GM12874 (cell line): ENCODE data around the gene SPON2.

Experiments
- TF ChIP-seq, protein P1 (sequence below): IDR thresholded peaks from 2 replicates; pipeline ENCODE4 v1.5.1; 2011; ENCODE audit warnings: low read depth, mild to moderate bottlenecking, control low read depth, low read length, moderate library complexity; ENCODE audit not compliant: insufficient read depth

SPON2 gene

GRCh38 chr4:1216076-1216614 lies 43.8 kb upstream of the SPON2 start:
- TF ChIP-seq, protein P1, sequence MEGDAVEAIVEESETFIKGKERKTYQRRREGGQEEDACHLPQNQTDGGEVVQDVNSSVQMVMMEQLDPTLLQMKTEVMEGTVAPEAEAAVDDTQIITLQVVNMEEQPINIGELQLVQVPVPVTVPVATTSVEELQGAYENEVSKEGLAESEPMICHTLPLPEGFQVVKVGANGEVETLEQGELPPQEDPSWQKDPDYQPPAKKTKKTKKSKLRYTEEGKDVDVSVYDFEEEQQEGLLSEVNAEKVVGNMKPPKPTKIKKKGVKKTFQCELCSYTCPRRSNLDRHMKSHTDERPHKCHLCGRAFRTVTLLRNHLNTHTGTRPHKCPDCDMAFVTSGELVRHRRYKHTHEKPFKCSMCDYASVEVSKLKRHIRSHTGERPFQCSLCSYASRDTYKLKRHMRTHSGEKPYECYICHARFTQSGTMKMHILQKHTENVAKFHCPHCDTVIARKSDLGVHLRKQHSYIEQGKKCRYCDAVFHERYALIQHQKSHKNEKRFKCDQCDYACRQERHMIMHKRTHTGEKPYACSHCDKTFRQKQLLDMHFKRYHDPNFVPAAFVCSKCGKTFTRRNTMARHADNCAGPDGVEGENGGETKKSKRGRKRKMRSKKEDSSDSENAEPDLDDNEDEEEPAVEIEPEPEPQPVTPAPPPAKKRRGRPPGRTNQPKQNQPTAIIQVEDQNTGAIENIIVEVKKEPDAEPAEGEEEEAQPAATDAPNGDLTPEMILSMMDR: no peak

GRCh38 chr4:1215141-1216075 lies 43.0 kb upstream of the SPON2 start:
- TF ChIP-seq, protein P1: no peak

- TF ChIP-seq, protein P1: no peak
Measured at GRCh38 chr4:1214101-1215095, 42.0 kb upstream of the SPON2 start.

DNA sequence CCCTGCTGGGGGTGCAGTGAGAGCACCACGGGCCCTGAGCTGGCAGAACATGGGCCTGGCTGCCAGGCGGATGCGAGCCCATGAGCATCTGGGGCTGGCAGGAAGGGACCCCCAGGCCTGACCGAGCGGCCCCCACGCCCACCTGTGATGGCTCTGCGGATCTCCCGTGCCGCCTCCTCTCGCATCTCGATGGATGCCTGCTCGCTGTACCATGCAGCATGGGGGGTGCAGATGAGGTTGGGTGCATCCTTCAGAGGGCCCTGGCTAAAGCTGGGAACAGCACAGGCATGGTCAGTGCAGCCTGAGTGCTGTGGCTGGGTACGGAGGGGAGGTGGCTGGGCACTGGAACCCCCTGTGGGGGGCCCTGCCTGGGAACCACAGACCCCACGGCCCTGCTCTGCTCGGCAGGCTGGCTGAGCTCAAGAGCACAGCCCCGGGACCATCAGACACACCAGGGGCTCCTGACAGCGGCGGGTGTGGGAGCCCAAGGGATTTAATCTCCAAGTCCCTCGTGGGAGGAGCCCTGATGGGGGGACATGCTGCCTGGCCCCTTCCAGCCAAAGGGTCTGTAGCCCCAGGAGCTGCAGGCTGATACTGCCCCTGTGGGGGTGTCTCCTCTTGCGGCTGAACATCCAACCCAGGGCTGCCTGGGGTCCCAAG lies 41.1 kb upstream of the SPON2 start:
- TF ChIP-seq, protein P1: no peak

GRCh38 chr4:1212546-1213335 lies 40.4 kb upstream of the SPON2 start:
- TF ChIP-seq, protein P1: no peak

DNA sequence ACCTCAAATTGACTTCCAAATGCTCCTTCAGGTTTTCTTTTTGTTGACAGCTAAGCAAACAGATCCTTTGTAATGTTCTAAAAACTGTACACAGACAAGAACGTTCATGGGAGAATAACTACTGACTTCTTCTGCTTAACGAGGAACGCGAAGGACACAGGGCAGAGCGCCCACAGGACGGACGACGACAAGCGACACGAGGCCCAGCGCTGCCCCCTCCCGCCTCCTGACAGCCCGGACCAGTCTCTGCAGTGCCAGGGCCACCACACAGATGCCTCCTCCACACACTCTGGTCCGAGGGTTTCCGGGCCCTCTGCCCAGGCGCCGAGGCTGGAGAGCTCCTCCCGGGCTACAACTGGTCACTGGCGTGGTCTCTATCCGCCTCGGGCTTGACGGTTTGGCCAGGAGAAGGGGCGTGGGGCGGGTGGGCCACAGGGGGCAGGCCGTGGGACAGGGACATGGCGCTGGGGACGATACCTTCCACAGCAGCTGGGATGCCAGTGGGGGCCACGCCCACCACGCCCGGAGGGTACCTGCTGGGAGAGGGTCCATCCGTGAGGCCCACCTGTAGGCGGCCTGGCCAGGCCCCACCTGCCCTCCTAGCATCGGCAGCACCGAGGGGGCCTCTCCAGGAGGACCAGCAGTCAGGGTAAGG lies 39.6 kb upstream of the SPON2 start:
- TF ChIP-seq, protein P1: no peak
